Activated CD4-positive, alpha-beta T cell treated with anti-CD3 and anti-CD28 coated beads, Interleukin-2, amount 10 ng/mL, durations not matched to agents 24 days and 14 days (primary cell): ENCODE data around the gene FAM107B. TPM values are rescaled to one million over a fixed set of nuclear protein-coding genes. Genes with fewer than 3 reads are reported as not detected.

ENCODE experiments used
- DNase-seq: peaks from one replicate; pipeline ENCODE4 v3.0.0; 2022
- H3K27ac Mint-ChIP-seq: one replicate; pipeline ENCODE4 v1.8.0; 2022; ENCODE audit warnings: mild to moderate bottlenecking, mixed read lengths
- H3K27me3 Mint-ChIP-seq: one replicate; pipeline ENCODE4 v1.8.0; 2022; ENCODE audit warnings: mixed read lengths
- H3K36me3 Mint-ChIP-seq: one replicate; pipeline ENCODE4 v1.8.0; 2022; ENCODE audit warnings: low read depth, mild to moderate bottlenecking, mixed read lengths
- H3K4me1 Mint-ChIP-seq: one replicate; pipeline ENCODE4 v1.8.0; 2021; ENCODE audit warnings: mixed read lengths
- H3K4me3 Mint-ChIP-seq: one replicate; pipeline ENCODE4 v1.8.0; 2022; ENCODE audit warnings: mild to moderate bottlenecking, moderate library complexity, mixed read lengths
- H3K9me3 Mint-ChIP-seq: one replicate; pipeline ENCODE4 v1.8.0; 2021; ENCODE audit warnings: mixed read lengths
- intact Hi-C: fragments of 100-400 bp; cut with micrococcal nuclease; formaldehyde crosslinking; loops from one replicate; pipeline ENCODE4 v1.15.1; 2023
- total RNA-seq: library from RNA; stranded (reverse); gene quantifications from 2 replicates; pipeline ENCODE4 v1.2.3, GENCODE V29; 2022

The FAM107B gene
- total RNA-seq, 1 donor from 2014 or later: 113 TPM

DNA sequence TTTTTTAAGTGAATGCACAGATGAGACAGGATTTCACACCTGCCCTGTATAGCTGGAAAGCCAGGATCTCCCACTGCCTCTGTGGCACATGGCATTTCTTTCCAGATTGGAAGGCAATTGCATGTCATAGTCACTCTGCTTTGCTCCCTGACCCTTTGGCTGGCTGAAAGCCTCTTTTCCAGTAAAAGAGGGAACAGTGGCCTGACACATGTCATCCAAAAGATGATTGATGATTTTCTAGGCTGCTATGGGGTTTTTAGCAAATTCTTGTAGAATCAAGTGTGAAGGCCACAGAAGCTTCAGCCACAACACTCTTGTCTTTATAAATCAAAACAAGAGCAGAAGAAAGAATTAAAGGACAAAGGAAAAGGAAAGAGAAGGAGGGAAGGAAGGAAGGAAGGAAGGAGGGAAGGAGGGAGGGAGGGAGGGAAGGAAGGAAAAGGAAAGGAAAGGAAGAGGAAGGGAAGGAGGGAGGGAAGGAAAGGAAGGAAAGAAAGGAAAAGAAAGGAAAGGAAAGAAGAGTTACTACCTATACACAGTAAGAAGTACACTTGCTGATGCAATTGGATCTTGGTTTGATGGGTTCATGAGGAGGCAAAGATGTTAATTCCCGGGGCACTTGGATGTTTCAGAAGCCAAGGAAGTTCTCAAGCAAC is 285.0 kb downstream of the FAM107B start:
- Mint-ChIP-seq H3K36me3 (no peaks in the 10 kb centered on the region), H3K9me3 (no peaks in the 10 kb centered on the region), H3K27me3 (peaks cover 22% of the 10 kb centered on the region), H3K4me1 (no peaks in the 10 kb centered on the region), H3K27ac (no peak overlapping the region), H3K4me3 (no peak overlapping the region)
- intact Hi-C loops: loop anchor here (10.0 kb wide), 1 partner anchor 415 kb away; no protein-coding TSS in a partner anchor
- no peak for DNase-seq

DNA sequence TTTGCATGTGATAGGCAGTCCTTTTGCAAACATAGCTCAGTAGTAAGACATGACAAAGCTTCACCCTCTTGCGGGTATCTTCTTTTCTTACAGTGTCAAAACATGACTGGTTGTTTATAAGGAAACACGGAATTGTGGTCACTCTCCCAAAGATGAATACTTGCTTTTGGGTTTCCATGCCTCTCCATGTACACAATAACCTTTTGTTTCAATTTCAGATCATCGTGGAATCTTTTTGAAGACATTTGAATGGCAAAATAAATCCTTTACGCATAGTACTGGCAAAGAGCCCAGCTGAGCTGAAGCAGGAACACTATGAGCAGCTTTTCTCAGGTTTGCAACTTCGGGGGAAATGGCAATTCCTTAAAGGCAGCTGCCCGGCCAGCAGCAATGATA is 287.2 kb downstream of the FAM107B start:
- Mint-ChIP-seq H3K4me1 (no peaks in the 10 kb centered on the region), H3K27ac (no peak overlapping the region), H3K4me3 (no peak overlapping the region), H3K36me3 (no peaks in the 10 kb centered on the region), H3K27me3 (peaks cover 26% of the 10 kb centered on the region), H3K9me3 (no peaks in the 10 kb centered on the region)
- no peak for DNase-seq
- intact Hi-C loops: no loop called here

DNA sequence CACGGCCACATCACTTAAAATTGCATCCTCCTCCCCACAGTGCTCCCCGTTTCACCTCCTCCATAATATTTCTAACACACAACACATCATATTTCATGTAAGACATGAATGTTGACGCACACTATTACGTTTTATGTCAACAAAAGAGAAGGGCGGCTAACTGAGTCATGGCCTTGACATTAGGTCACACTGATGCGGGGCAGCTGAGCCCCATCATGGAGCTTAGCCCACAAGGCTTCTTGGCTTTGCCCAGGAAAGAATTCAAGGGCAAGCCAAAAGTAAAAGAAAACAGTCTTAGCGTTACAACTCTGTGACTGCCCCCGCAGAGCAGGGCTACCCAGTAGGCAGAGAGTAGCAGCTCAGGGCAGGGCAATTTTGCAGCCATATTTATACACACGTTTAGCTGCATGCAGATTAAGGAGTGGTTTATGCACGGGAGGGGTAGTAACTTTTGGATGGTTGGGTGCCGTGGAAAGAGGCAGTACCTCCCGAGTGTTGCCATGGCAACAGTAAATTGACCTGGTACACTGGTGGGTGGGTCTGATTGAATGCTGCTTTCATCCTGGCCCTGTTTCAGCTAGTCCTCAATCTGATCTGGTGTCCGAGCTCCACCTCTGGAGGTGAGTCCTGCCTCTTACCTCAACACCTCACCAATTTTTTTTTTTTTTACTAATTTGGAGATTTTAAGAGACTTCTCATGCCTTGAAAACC is 287.8 kb downstream of the FAM107B start:
- no peaks in the 10 kb centered on the region for H3K36me3 Mint-ChIP-seq
- H3K4me3 Mint-ChIP-seq: no peak overlapping the region
- peaks cover 26% of the 10 kb centered on the region for H3K27me3 Mint-ChIP-seq
- no peak overlapping the region for H3K27ac Mint-ChIP-seq
- no peaks in the 10 kb centered on the region for H3K4me1 Mint-ChIP-seq
- no peaks in the 10 kb centered on the region for H3K9me3 Mint-ChIP-seq
- no peak for DNase-seq
- intact Hi-C loops: no loop called here

DNA sequence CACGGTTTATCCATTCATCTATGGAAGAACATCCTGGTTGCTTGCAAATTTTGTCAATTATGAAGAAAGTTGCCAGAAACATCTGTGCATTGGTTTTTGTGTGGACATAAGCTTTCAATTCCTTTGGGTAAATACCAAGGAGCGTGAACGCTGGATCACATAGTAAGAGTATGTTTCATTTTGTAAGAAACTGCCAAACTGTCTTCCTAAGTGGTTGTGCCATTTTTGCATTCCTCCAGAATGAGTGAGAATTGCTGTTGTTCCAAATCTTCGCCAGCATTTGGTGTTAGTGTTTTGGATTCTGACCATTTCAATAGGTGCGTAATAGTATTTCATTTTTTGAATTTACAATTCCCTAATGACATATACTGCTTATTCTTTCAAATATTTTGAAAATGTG is 288.7 kb downstream of the FAM107B start:
- Mint-ChIP-seq H3K4me1 (no peaks in the 10 kb centered on the region), H3K27me3 (peaks cover 30% of the 10 kb centered on the region), H3K27ac (no peak overlapping the region), H3K4me3 (no peak overlapping the region), H3K9me3 (no peaks in the 10 kb centered on the region), H3K36me3 (no peaks in the 10 kb centered on the region)
- DNase-seq: no peak
- intact Hi-C loops: no loop called here

DNA sequence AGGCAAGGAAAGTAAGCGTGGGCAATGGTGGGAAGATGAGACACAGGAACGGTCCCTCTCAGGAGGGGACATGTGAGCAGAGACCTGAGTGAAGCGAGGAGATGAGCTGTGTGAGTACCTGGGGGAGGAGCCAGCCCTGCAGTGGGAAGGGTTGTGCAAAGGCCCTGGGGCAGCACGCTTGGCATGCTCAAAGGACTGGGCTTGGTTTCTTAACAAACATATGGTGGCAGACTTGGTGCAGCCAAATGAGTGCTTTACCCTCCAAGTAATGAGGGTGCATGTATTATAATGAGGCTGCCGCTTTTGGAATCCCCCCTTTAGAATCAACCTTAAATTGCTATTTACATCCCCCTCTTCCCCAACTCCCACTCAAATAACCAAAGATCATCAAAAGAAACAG is 291.3 kb downstream of the FAM107B start:
- H3K36me3 Mint-ChIP-seq: no peaks in the 10 kb centered on the region
- DNase-seq: no peak
- intact Hi-C loops: no loop called here
- H3K27ac Mint-ChIP-seq: no peak overlapping the region
- H3K4me1 Mint-ChIP-seq: no peaks in the 10 kb centered on the region
- H3K4me3 Mint-ChIP-seq: no peak overlapping the region
- peaks cover 26% of the 10 kb centered on the region for H3K27me3 Mint-ChIP-seq
- H3K9me3 Mint-ChIP-seq: no peaks in the 10 kb centered on the region

- intact Hi-C loops: no loop called here
- Mint-ChIP-seq H3K4me1 (no peaks in the 10 kb centered on the region), H3K27ac (no peak overlapping the region), H3K27me3 (peaks cover 32% of the 10 kb centered on the region), H3K9me3 (no peaks in the 10 kb centered on the region), H3K4me3 (no peak overlapping the region), H3K36me3 (no peaks in the 10 kb centered on the region)
- no peak for DNase-seq
Observed at GRCh38 chr10:14481752-14482151, 292.9 kb downstream of the FAM107B start.

- Mint-ChIP-seq H3K27ac (no peak overlapping the region), H3K4me1 (no peaks in the 10 kb centered on the region), H3K9me3 (no peaks in the 10 kb centered on the region), H3K36me3 (no peaks in the 10 kb centered on the region), H3K27me3 (peaks cover 34% of the 10 kb centered on the region), H3K4me3 (no peak overlapping the region)
- intact Hi-C loops: no loop called here
- no peak for DNase-seq
Observed at GRCh38 chr10:14481014-14481413, 293.7 kb downstream of the FAM107B start.

DNA sequence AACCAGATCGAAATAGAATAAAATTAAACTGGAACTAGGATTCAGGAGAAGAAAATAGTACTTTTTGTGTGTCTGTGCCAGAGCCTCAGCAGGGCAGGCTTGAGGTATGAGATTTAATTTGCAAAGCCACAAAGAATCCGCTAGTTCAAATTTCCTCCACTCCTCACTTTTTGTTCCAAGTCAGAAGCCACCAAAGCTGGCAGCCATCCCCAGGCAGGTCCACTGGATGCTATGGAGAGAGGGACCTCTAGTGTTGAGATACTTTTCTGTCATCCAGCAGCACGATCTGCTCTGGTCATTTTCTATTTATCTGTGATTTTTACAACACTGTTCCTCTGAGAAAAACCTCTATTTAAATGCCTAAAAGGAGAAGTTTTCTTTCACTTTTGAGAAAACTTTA is 296.1 kb downstream of the FAM107B start:
- H3K4me3 Mint-ChIP-seq: no peak overlapping the region
- H3K36me3 Mint-ChIP-seq: no peaks in the 10 kb centered on the region
- DNase-seq: peak; percentile 62
- no peaks in the 10 kb centered on the region for H3K4me1 Mint-ChIP-seq
- no peaks in the 10 kb centered on the region for H3K9me3 Mint-ChIP-seq
- intact Hi-C loops: loop anchor here (1.0 kb wide), 1 partner anchor 281 kb away; no protein-coding TSS in a partner anchor
- H3K27me3 Mint-ChIP-seq: peaks cover 31% of the 10 kb centered on the region
- H3K27ac Mint-ChIP-seq: no peak overlapping the region

- intact Hi-C loops: loop anchor here (1.0 kb wide), 1 partner anchor 281 kb away; no protein-coding TSS in a partner anchor
- Mint-ChIP-seq H3K9me3 (no peaks in the 10 kb centered on the region), H3K4me1 (no peaks in the 10 kb centered on the region)
Observed at GRCh38 chr10:14478201-14478600, 296.5 kb downstream of the FAM107B start.

DNA sequence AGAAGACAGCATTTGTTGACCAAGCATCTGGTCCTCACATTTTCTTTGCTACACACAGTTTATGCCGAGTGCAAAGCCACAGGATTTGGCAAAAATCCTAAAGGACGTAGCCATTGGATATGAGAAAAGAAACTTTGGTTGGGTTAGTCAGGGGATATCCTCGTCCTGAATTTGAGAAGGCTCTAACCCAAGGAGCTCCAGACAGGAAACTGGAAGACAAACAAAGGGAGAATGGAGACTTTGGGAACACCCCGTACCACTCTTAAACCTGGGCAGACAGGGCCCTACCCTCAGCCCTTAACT is 297.3 kb downstream of the FAM107B start:
- intact Hi-C loops: no loop called here
- H3K4me1 Mint-ChIP-seq: no peaks in the 10 kb centered on the region
- H3K4me3 Mint-ChIP-seq: no peak overlapping the region
- H3K36me3 Mint-ChIP-seq: no peaks in the 10 kb centered on the region
- H3K9me3 Mint-ChIP-seq: no peaks in the 10 kb centered on the region
- DNase-seq: no peak
- peaks cover 37% of the 10 kb centered on the region for H3K27me3 Mint-ChIP-seq
- H3K27ac Mint-ChIP-seq: no peak overlapping the region

More at GRCh38 chr10:14478201-14478600, 296.5 kb downstream of the FAM107B start:
- Mint-ChIP-seq H3K27me3 (peaks cover 31% of the 10 kb centered on the region), H3K36me3 (no peaks in the 10 kb centered on the region), H3K4me3 (no peak overlapping the region), H3K27ac (no peak overlapping the region)
- DNase-seq: no peak

DNA sequence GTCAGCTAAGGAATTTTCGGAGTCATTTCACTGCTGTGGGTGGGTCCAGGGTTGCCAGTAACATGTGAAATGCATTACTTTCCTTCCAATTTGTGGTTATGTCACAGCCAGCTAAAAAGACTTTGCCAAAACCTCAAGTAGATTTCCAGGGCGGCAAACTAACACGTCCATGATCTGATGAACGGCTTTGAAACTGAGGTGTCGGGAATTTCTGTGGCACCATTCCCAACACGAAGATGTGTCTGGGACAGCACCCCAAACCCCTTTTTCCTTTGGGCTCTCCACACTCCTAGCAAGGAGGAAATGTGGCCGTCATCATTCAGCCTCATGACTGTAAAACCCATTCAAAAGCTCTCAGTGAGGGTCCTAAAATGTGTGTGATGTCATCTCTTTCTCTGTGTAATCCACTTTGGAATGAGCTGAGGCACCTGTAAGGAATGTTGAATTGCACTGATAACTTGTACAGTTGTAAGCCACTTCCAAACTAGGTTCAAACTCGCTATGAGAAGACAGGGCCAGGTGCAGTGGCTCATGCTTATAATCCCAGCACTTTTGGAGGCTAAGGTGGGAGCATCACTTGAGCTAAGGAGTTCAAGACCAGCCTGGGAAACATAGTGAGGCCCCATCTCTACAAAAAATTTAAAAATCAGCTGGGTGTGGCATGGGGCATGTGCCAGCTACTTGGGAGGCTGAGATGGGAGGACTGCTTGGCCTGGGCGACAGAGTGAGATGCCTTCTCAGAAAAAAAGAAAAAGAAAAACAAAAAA is 297.9 kb downstream of the FAM107B start:
- H3K27ac Mint-ChIP-seq: no peak overlapping the region
- no peaks in the 10 kb centered on the region for H3K9me3 Mint-ChIP-seq
- no peak overlapping the region for H3K4me3 Mint-ChIP-seq
- no peaks in the 10 kb centered on the region for H3K36me3 Mint-ChIP-seq
- H3K27me3 Mint-ChIP-seq: peaks cover 41% of the 10 kb centered on the region
- H3K4me1 Mint-ChIP-seq: no peaks in the 10 kb centered on the region
- intact Hi-C loops: no loop called here
- DNase-seq: no peak

- H3K27me3 Mint-ChIP-seq: peaks cover 38% of the 10 kb centered on the region
- H3K4me1 Mint-ChIP-seq: no peaks in the 10 kb centered on the region
- DNase-seq: no peak
- no peaks in the 10 kb centered on the region for H3K9me3 Mint-ChIP-seq
- H3K27ac Mint-ChIP-seq: no peak overlapping the region
- intact Hi-C loops: no loop called here
- no peaks in the 10 kb centered on the region for H3K36me3 Mint-ChIP-seq
- no peak overlapping the region for H3K4me3 Mint-ChIP-seq
Observed at GRCh38 chr10:14476006-14476405, 298.7 kb downstream of the FAM107B start.

DNA sequence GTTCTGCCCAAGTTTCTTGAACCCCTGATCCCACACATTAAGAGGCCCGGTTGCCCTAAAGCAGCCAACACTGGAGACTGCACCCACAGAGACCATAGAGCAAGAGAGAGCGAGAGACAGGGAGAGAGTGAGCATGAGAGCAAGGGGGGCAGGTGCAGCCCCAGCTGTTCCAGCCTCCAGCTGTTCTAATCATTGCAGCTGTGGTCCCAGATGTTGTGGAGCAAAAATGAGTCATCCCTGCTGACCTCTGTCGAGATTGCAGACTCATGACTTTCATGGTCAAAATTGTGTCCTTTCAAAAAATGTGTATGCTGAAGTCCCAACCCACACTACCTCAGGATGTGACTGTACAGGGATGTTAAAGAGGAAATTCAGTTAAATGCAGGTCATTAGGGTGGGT is 300.0 kb downstream of the FAM107B start:
- H3K27ac Mint-ChIP-seq: no peak overlapping the region
- no peaks in the 10 kb centered on the region for H3K9me3 Mint-ChIP-seq
- H3K4me3 Mint-ChIP-seq: no peak overlapping the region
- intact Hi-C loops: no loop called here
- H3K36me3 Mint-ChIP-seq: no peaks in the 10 kb centered on the region
- no peak for DNase-seq
- no peaks in the 10 kb centered on the region for H3K4me1 Mint-ChIP-seq
- H3K27me3 Mint-ChIP-seq: peaks cover 46% of the 10 kb centered on the region

GRCh38 chr10:14470920-14471319 is 303.8 kb downstream of the FAM107B start:
- H3K4me3 Mint-ChIP-seq: no peak overlapping the region
- H3K27me3 Mint-ChIP-seq: peaks cover 33% of the 10 kb centered on the region
- no peaks in the 10 kb centered on the region for H3K36me3 Mint-ChIP-seq
- no peaks in the 10 kb centered on the region for H3K4me1 Mint-ChIP-seq
- no peaks in the 10 kb centered on the region for H3K9me3 Mint-ChIP-seq
- DNase-seq: no peak
- H3K27ac Mint-ChIP-seq: no peak overlapping the region
- intact Hi-C loops: no loop called here
